DOHH2 (cell line): ENCODE data around the gene SEC14L2.

Source experiments
- H3F3A ChIP-seq: fragments of 200-600 bp; sonication (generic), shearing (Covaris generic); 2 replicates; pipeline ENCODE4 v1.6.0; 2016; ENCODE audit warnings: antibody characterized with exemption, mild to moderate bottlenecking; ENCODE audit not compliant: control insufficient read depth, insufficient read depth
- H3K27ac ChIP-seq: fragments of 200-600 bp; sonication (generic); 2 replicates; pipeline ENCODE4 v1.5.1; 2014; ENCODE audit warnings: low read depth, mild to moderate bottlenecking, low read length, moderate library complexity
- H3K27me3 ChIP-seq: fragments of 200-600 bp; sonication (generic); 2 replicates; pipeline ENCODE4 v1.6.1; 2014; ENCODE audit warnings: mild to moderate bottlenecking, low read length, mixed read lengths; ENCODE audit not compliant: control insufficient read depth
- H3K36me3 ChIP-seq: fragments of 200-600 bp; sonication (generic); 2 replicates; pipeline ENCODE4 v1.6.1; 2014; ENCODE audit warnings: mild to moderate bottlenecking, low read length, moderate library complexity, mixed read lengths; ENCODE audit not compliant: control insufficient read depth
- H3K4me1 ChIP-seq: fragments of 200-600 bp; sonication (generic); 2 replicates; pipeline ENCODE4 v1.6.1; 2014; ENCODE audit warnings: mild to moderate bottlenecking, low read length, mixed read lengths; ENCODE audit not compliant: control insufficient read depth
- H3K4me2 ChIP-seq: fragments of 200-600 bp; sonication (generic); 2 replicates; pipeline ENCODE4 v1.6.0; 2014; ENCODE audit warnings: mild to moderate bottlenecking, low read length, moderate library complexity
- H3K4me3 ChIP-seq: fragments of 200-600 bp; sonication (generic); 2 replicates; pipeline ENCODE4 v1.5.1; 2014; ENCODE audit warnings: mild to moderate bottlenecking, low read length, mixed read lengths
- H3K79me2 ChIP-seq: fragments of 200-600 bp; sonication (generic); 2 replicates; pipeline ENCODE4 v1.6.1; 2014; ENCODE audit warnings: mild to moderate bottlenecking, low read length, mixed read lengths; ENCODE audit not compliant: control insufficient read depth
- H3K9me2 ChIP-seq: fragments of 200-600 bp; sonication (generic); replicated peaks from 2 replicates; pipeline ENCODE4 v1.6.1; 2014; ENCODE audit warnings: mild to moderate bottlenecking, low read length, mixed read lengths; ENCODE audit not compliant: control insufficient read depth
- H3K9me3 ChIP-seq: fragments of 200-600 bp; sonication (generic); 2 replicates; pipeline ENCODE4 v1.6.1; 2014; ENCODE audit warnings: antibody characterized with exemption, low read length, mixed read lengths; ENCODE audit not compliant: control insufficient read depth, insufficient read depth
- H4K20me1 ChIP-seq: fragments of 200-600 bp; sonication (generic); 2 replicates; pipeline ENCODE4 v1.6.0; 2014; ENCODE audit warnings: low read depth, mild to moderate bottlenecking, antibody characterized with exemption, low read length, moderate library complexity; ENCODE audit not compliant: control insufficient read depth, insufficient read depth
- EZH2phosphoT487 ChIP-seq: fragments of 200-600 bp; sonication (generic); IDR thresholded peaks from 2 replicates; pipeline ENCODE4 v1.6.1; 2017; ENCODE audit warnings: borderline replicate concordance, mild to moderate bottlenecking, antibody characterized with exemption, low read length, moderate library complexity, mixed read lengths
- TF ChIP-seq, protein P1 (sequence below): fragments of 200-600 bp; sonication (generic); IDR thresholded peaks from one replicate; pipeline ENCODE4 v1.5.1; 2014; ENCODE audit warnings: antibody characterized with exemption, mild to moderate bottlenecking, low read depth, low read length; ENCODE audit not compliant: poor library complexity, severe bottlenecking

SEC14L2 gene

DNA sequence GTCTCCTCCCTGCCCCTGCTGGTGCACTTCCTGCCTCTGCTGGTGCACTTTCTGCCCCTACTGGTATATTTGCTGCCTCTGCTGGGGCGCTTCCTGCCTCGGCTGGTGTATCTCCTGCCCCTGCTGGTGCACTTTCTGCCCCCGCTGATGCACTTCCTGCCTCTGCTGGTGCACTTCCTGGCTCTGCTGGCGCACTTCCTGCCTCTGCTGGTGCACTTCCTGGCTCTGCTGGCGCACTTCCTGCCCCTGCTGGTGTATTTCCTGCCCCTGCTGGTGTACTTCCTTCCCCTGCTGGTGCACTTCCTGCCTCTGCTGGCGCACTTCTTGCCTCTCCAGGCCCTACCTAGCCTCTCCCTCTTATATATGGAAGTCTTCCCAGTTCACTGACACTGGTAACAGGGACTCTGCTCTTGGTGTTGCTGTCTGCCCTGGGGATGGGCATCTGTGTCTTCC is 38.9 kb downstream of the SEC14L2 start:
- H4K20me1 ChIP-seq = no peaks in the 10 kb centered on the region
- H3K9me3 ChIP-seq = peaks cover 4% of the 10 kb centered on the region; the same call in 1 of the 2 replicates
- peak overlapping the region; percentile 78 for H3K4me3 ChIP-seq
- H3K4me2 ChIP-seq = peak overlapping the region; percentile 91
- H3K79me2 ChIP-seq = no peaks in the 10 kb centered on the region
- H3F3A ChIP-seq = peaks cover 14% of the 10 kb centered on the region
- H3K9me2 ChIP-seq = no peaks in the 10 kb centered on the region
- TF ChIP-seq, protein P1, sequence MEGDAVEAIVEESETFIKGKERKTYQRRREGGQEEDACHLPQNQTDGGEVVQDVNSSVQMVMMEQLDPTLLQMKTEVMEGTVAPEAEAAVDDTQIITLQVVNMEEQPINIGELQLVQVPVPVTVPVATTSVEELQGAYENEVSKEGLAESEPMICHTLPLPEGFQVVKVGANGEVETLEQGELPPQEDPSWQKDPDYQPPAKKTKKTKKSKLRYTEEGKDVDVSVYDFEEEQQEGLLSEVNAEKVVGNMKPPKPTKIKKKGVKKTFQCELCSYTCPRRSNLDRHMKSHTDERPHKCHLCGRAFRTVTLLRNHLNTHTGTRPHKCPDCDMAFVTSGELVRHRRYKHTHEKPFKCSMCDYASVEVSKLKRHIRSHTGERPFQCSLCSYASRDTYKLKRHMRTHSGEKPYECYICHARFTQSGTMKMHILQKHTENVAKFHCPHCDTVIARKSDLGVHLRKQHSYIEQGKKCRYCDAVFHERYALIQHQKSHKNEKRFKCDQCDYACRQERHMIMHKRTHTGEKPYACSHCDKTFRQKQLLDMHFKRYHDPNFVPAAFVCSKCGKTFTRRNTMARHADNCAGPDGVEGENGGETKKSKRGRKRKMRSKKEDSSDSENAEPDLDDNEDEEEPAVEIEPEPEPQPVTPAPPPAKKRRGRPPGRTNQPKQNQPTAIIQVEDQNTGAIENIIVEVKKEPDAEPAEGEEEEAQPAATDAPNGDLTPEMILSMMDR = peak; percentile 49
- no peak for TF ChIP-seq EZH2phosphoT487
- H3K27me3 ChIP-seq = no peaks in the 10 kb centered on the region
- peaks cover 11% of the 10 kb centered on the region for H3K36me3 ChIP-seq
- H3K4me1 ChIP-seq = peaks cover 25% of the 10 kb centered on the region
- H3K27ac ChIP-seq = peak overlapping the region; percentile 68

DNA sequence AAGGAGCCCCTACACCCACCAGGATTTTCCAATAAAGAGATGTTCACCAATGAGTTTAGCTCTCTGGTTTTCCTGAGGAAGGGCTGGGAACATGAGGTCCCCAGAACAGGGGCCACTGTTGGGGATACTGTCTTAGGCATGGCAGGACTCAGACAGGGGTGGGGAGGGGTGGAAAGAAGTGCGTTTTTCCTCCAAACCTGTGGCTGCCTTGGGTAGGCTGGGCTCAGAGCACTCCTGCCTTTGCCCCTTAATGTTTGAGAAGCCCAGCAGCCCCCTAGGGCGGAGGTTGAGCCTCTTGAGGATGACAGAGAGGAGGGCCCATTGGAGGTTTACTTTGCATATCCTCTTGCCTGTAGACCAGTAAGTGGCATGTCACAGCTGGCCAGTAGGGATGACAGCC is 39.4 kb downstream of the SEC14L2 start:
- Histone ChIP-seq H3K27me3 (no peaks in the 10 kb centered on the region), H3K4me2 (peak overlapping the region; percentile 91), H3K27ac (peak overlapping the region; percentile 68)

DNA sequence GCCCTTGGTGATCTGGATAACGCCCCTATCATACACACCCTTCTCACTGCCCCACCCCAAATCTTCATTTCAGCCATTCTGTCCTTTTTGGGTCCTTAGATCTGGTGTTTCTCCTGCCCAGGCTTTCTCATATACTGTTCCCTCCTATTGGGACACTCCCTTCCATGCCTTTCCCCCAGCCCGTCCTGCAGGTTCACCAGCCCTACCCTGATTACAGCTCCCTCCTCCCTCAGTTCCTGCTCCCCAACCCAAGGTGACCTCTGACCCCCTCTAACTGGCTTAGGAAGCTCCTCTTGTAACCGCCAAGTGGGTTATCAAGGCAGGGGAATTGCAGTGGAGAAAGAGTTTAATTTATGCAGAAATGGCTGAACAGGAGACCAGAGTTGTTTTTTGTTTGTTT is 41.7 kb downstream of the SEC14L2 start:
- Histone ChIP-seq H3K36me3 (peaks cover 11% of the 10 kb centered on the region), H3K4me2 (no peak overlapping the region)
- TF ChIP-seq, protein P1 = no peak
- TF ChIP-seq EZH2phosphoT487 = no peak

More for the DNA sequence above, 39.4 kb downstream of the SEC14L2 start:
- H3K4me1 ChIP-seq = peaks cover 25% of the 10 kb centered on the region
- H3K79me2 ChIP-seq = no peaks in the 10 kb centered on the region
- H4K20me1 ChIP-seq = no peaks in the 10 kb centered on the region
- peaks cover 4% of the 10 kb centered on the region; the same call in 1 of the 2 replicates for H3K9me3 ChIP-seq
- no peaks in the 10 kb centered on the region for H3K9me2 ChIP-seq
- peaks cover 11% of the 10 kb centered on the region for H3F3A ChIP-seq
- H3K4me3 ChIP-seq = peak overlapping the region; percentile 78
- peaks cover 11% of the 10 kb centered on the region for H3K36me3 ChIP-seq
- TF ChIP-seq, protein P1 = no peak
- TF ChIP-seq EZH2phosphoT487 = no peak

More for the DNA sequence above, 41.7 kb downstream of the SEC14L2 start:
- peaks cover 6% of the 10 kb centered on the region; the same call in 1 of the 2 replicates for H3F3A ChIP-seq
- H3K4me3 ChIP-seq = no peak overlapping the region
- H3K4me1 ChIP-seq = peaks cover 41% of the 10 kb centered on the region
- no peaks in the 10 kb centered on the region for H4K20me1 ChIP-seq
- no peaks in the 10 kb centered on the region for H3K79me2 ChIP-seq
- H3K27me3 ChIP-seq = no peaks in the 10 kb centered on the region
- H3K27ac ChIP-seq = no peak overlapping the region
- H3K9me2 ChIP-seq = no peaks in the 10 kb centered on the region
- peaks cover 4% of the 10 kb centered on the region; the same call in 1 of the 2 replicates for H3K9me3 ChIP-seq
